Neural crest cell (in vitro differentiated cells): ENCODE data around the gene STXBP2. TPM values are rescaled to one million over a fixed set of nuclear protein-coding genes. Genes with fewer than 3 reads are reported as not detected.

Experiments
- DNase-seq: peaks from one replicate; pipeline ENCODE4 v3.0.0; 2021; ENCODE audit warnings: low read depth, mixed read lengths, low spot score
- H3K27ac Mint-ChIP-seq: one replicate; pipeline ENCODE4 v1.8.0; 2021; ENCODE audit warnings: mild to moderate bottlenecking, mixed read lengths; ENCODE audit not compliant: unreplicated experiment
- H3K27me3 Mint-ChIP-seq: 2 replicates; pipeline ENCODE4 v1.8.0; 2021; ENCODE audit warnings: low read depth, mild to moderate bottlenecking, mixed read lengths
- H3K36me3 Mint-ChIP-seq: 2 replicates; pipeline ENCODE4 v1.8.0; 2021; ENCODE audit warnings: low read depth, mild to moderate bottlenecking, mixed read lengths
- H3K4me1 Mint-ChIP-seq: 2 replicates; pipeline ENCODE4 v1.8.0; 2021; ENCODE audit warnings: mixed read lengths
- H3K4me3 Mint-ChIP-seq: one replicate; pipeline ENCODE4 v1.8.0; 2021; ENCODE audit warnings: mild to moderate bottlenecking, mixed read lengths
- H3K9me3 Mint-ChIP-seq: 2 replicates; pipeline ENCODE4 v1.8.0; 2021; ENCODE audit warnings: mixed read lengths
- CTCF ChIP-seq: fragments of 200-600 bp; sonication (generic); conservative IDR thresholded peaks from 2 replicates; pipeline ENCODE4 v1.5.0; 2021; ENCODE audit warnings: antibody characterized with exemption, mild to moderate bottlenecking
- total RNA-seq: library from RNA; stranded (reverse); gene quantifications from 2 replicates; pipeline ENCODE4 v1.2.1, GENCODE V29; 2021

STXBP2 gene
- total RNA-seq, 1 donor from 2014 or later, result 4.6 TPM

- DNase-seq, result no peak
- Mint-ChIP-seq H3K27me3 (peaks cover 40% of the 10 kb centered on the region), H3K9me3 (no peaks in the 10 kb centered on the region), H3K4me3 (no peak overlapping the region), H3K4me1 (peaks cover 5% of the 10 kb centered on the region), H3K36me3 (no peaks in the 10 kb centered on the region), H3K27ac (no peak overlapping the region)
- TF ChIP-seq CTCF, result no peak
Observed at GRCh38 chr19:7662657-7663056, 25.7 kb downstream of the STXBP2 start.

- Mint-ChIP-seq H3K36me3 (no peaks in the 10 kb centered on the region), H3K27ac (no peak overlapping the region), H3K9me3 (no peaks in the 10 kb centered on the region), H3K4me1 (no peaks in the 10 kb centered on the region), H3K27me3 (peaks cover 46% of the 10 kb centered on the region), H3K4me3 (no peak overlapping the region)
- DNase-seq, result no peak
- TF ChIP-seq CTCF, result no peak
Observed at GRCh38 chr19:7663706-7664105, 26.8 kb downstream of the STXBP2 start.

GRCh38 chr19:7665076-7665475 lies 28.2 kb downstream of the STXBP2 start:
- no peak for TF ChIP-seq CTCF
- Mint-ChIP-seq H3K4me1 (no peaks in the 10 kb centered on the region), H3K27ac (no peak overlapping the region), H3K9me3 (no peaks in the 10 kb centered on the region), H3K27me3 (peaks cover 59% of the 10 kb centered on the region), H3K4me3 (no peak overlapping the region), H3K36me3 (no peaks in the 10 kb centered on the region)
- no peak for DNase-seq

GRCh38 chr19:7668842-7669241 lies 31.9 kb downstream of the STXBP2 start, which contains the start of gene RETN:
Gene RETN (plus strand): TSS chr19:7669049. CDS start chr19:7669327, 278 bp downstream.
- H3K4me1 Mint-ChIP-seq, result no peaks in the 10 kb centered on the region
- TF ChIP-seq CTCF, result no peak
- peaks cover 81% of the 10 kb centered on the region for H3K27me3 Mint-ChIP-seq
- H3K9me3 Mint-ChIP-seq, result no peaks in the 10 kb centered on the region
- DNase-seq, result no peak
- no peaks in the 10 kb centered on the region for H3K36me3 Mint-ChIP-seq
- no peak within 1 kb of the TSS for H3K27ac Mint-ChIP-seq
- no peak within 1 kb of the TSS for H3K4me3 Mint-ChIP-seq

- Mint-ChIP-seq H3K9me3 (peaks cover 3% of the 10 kb centered on the region), H3K4me3 (no peak overlapping the region), H3K27me3 (peaks cover 88% of the 10 kb centered on the region), H3K4me1 (no peaks in the 10 kb centered on the region), H3K36me3 (no peaks in the 10 kb centered on the region), H3K27ac (no peak overlapping the region)
- DNase-seq, result no peak
- no peak for TF ChIP-seq CTCF
Observed at GRCh38 chr19:7669641-7670040, 32.7 kb downstream of the STXBP2 start.
